ENCODE measurements around the gene GAP43. TPM values are rescaled to one million over a fixed set of nuclear protein-coding genes. Genes with fewer than 3 reads are reported as not detected.

Gene GAP43
- total RNA-seq, 4 donors from 2014 or later, result 0.51 TPM; not detected in 3

DNA sequence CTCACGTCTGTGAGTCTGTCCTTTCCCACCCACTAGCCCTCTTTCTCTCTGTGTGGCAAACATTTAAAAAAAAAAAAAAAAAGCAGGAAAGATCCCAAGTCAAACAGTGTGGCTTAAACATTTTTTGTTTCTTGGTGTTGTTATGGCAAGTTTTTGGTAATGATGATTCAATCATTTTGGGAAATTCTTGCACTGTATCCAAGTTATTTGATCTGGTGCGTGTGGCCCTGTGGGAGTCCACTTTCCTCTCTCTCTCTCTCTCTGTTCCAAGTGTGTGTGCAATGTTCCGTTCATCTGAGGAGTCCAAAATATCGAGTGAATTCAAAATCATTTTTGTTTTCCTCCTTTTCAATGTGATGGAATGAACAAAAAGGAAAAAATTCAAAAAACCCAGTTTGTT is 97.7 kb downstream of the GAP43 start:
- no peak for TF ChIP-seq CTCF (IDR thresholded peaks at IDR 0.05; ENCODE audit: low read depth)

- no peak for TF ChIP-seq CTCF (IDR thresholded peaks at IDR 0.05; ENCODE audit: low read depth)
These were observed 102.5 kb downstream of the GAP43 start for GRCh38 chr3:115725800-115726199.

GRCh38 chr3:115727135-115727534 is 103.8 kb downstream of the GAP43 start:
- no peak for TF ChIP-seq CTCF (IDR thresholded peaks at IDR 0.05; ENCODE audit: low read depth)

DNA sequence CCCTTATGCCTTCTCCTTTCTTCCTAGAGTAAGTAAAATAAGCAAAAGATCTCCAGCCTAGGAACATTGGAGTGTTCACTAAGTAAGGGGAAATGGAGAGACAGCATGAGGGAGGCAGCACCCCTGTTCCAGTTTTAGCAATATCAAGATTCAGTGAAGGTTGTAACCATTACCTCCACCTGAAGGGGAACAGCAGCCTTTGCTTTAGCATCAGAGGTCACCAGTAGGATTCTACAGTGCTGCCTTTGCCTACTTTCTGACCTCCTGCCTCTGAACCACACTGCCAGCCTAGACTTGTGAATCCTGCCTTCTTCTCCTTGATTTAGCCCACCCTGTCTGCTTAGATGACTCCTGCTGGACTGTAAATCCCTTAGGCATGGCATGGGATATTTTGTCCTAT is 104.7 kb downstream of the GAP43 start:
- no peak for TF ChIP-seq CTCF (IDR thresholded peaks at IDR 0.05; ENCODE audit: low read depth)

- TF ChIP-seq CTCF (IDR thresholded peaks at IDR 0.05; ENCODE audit: low read depth), result no peak
These were observed 118.3 kb downstream of the GAP43 start for GRCh38 chr3:115741650-115742049.

GRCh38 chr3:115758076-115758763 is 134.9 kb downstream of the GAP43 start:
- no peak for TF ChIP-seq CTCF (IDR thresholded peaks at IDR 0.05; ENCODE audit: low read depth)

GRCh38 chr3:115760716-115761115 is 137.4 kb downstream of the GAP43 start:
- no peak for TF ChIP-seq CTCF (IDR thresholded peaks at IDR 0.05; ENCODE audit: low read depth)

All from subcutaneous adipose tissue (tissue), 4 donors.